GM19467 (cell line): Measurements from ENCODE around the gene RAD51B.

Experiments used
- ATAC-seq: cut with Tn5 transposase; IDR thresholded peaks from one replicate; pipeline ENCODE4 v1.9.1; 2021; ENCODE audit warnings: mild to moderate bottlenecking, moderate library complexity; ENCODE audit not compliant: unreplicated experiment

The RAD51B gene

GRCh38 chr14:68632054-68632895 lies 812.7 kb downstream of the RAD51B start:
- ATAC-seq = no peak

DNA sequence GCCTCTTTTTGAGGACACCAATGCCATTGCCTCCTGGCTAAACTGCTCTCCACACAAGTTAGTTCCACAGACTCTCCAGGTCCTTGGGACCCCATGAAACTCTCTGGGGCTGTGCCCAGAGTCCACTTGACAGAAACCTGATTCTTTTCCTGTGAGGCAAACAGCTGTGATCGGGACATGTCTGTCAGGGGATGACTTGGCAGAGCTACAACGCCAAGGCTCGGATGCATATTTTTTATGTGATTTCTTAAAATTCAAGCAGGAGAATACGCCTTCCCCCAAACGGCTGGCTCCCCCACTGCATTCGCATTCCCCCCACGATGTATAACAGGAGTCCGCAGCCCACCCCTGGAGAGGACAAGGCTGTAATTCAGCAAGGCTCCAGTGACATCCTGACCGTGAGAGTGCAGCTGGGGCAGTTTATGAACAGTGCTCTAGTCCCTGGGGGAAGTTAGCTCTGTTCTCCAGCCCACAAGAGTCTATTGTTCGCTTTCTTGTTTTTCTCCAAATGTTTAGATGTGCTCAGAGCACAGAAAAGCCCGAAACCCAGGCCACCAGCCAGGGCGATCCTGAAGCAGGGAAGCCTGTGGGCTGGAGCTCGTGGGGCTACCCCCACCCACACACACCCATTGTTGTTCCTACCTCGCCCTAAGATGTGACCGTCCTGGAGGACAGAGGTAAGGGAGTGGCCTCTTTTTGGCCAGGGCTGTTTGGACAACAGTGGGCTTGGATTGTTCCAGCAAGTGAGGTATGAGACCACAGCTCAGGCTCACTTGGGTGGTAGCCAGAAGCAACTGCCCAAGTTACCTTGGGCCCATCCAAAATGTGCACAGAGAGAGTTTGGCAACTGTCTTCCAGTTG lies 813.8 kb downstream of the RAD51B start:
- no peak for ATAC-seq

GRCh38 chr14:68634332-68634731 lies 814.8 kb downstream of the RAD51B start:
- no peak for ATAC-seq

DNA sequence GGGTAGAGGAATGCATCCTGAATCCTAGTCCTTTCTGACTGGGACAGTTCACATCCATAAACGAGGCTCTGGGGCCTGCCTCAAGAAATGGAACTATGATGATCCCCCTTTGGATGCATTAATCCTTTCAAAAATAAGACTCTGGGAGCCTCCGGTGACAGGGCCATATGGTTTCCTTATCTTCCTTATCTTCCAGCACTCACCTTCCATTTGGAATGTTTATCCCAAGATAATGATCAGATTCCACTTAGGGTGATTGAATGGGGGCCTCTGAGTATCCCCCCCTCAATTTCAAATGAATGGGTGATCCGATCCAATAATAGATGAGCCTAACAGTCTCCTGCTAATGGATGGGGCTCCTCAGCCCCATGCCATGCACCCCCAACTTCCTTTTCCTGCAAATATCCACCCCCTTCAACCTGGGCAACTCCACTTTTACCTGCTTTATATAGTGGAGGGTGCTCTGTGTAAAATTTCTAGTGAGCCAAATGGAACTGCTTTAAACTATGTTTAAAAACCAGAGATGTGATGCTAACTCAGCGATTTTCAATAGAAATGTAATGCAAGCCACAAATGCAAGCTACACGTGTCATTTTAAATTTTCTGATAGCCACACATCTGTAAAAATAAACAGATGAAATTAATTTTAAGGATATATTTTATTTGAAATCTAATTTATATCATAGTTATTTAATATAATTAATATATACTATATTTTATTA lies 815.5 kb downstream of the RAD51B start:
- ATAC-seq = no peak

- no peak for ATAC-seq
These were observed 817.0 kb downstream of the RAD51B start for GRCh38 chr14:68636597-68636996.

- no peak for ATAC-seq
These were observed 817.8 kb downstream of the RAD51B start for GRCh38 chr14:68637106-68638021.

- ATAC-seq = no peak
These were observed 818.8 kb downstream of the RAD51B start for GRCh38 chr14:68638141-68638999.

DNA sequence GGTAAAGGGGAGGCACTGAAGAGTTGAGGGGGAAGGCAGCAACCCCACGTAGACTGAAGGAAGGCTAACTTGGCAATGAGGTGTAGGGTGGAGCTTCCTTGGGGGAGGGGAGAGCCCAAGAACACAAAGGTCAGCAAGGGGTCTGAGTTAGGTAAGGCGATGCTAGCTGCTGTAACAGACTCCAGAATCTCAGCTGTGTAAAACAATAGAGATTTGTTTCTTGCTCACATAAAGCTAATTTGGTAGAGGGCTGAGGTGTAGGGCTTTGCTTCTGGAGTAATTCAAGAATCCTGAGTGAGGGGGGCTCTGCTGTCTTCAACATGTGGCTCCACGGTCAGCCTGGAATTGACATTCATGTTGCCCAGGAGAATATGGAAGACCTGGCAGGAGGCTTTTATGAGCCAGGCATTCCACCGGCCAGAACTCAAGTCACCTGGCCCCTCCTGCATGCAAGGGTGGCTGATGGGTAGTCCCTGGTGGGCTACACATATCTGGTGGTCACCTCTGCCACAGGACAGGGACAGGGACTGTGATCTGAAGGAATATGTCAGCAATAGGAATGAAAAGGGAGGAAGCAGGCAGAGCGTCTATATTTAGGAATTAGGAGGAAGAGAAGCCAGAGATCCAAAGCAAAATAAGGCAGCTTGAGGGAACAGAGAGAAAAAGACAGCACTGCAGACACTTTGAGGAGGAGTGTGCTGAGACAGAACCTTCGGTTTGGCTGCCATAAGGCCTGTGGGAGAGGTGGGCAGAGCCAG lies 819.6 kb downstream of the RAD51B start:
- no peak for ATAC-seq

GRCh38 chr14:68639758-68640574 lies 820.4 kb downstream of the RAD51B start:
- no peak for ATAC-seq

DNA sequence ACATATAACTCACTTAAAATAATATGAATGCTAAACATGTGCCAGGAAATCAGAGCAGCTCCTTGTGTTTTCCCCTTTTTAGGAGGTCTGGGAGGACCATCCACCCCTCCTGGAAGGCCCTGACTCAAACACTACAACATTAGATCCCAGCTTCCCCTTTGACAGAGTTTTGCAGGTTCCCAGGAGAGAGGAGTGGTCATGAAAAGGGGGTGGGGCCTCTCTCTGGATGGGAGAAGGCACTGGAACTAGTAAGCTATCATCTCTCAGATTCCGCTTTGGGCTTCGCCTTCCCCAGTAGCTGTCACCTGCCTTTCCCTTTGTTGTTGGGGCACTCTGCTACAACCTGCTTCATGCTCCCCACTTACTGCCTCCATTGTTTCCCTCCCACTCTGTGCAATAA lies 824.1 kb downstream of the RAD51B start:
- no peak for ATAC-seq

DNA sequence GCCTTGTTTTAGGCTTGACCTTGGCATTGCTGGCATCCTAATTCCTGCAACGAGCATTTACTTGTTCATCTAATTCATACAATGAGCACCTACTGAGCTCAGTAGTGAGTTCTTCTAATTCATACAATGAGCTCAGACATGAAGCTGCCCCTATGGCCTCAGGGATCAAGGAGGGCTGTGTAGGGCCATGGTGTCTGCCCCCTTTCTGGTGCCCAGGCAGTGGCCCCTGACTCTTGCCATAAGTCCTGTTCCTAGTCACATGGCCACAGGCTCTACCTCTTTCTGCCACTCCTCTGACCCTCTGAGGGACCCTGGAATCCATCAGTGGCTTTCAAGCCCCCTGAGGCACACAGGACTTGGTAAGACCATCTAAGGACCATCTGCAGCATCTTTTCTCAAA lies 824.5 kb downstream of the RAD51B start:
- ATAC-seq = no peak

DNA sequence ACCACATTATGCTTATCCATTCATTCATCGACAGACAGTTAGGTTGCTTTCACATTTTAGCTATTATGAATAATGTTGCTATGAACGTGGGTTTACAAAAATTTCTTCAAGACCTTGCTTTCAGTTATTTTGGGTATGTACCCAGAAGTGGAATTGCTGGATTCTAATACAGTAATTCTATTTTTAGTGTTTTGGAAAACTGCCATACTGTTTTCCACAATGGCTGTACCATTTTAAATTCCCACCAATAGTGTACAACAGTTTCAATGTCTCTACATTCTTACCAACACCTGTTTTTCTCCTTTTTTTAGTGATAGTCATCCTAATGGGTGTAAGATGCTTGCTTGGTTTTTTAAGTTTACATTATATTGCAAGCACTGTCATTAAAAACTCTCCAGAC lies 825.8 kb downstream of the RAD51B start:
- ATAC-seq = no peak

DNA sequence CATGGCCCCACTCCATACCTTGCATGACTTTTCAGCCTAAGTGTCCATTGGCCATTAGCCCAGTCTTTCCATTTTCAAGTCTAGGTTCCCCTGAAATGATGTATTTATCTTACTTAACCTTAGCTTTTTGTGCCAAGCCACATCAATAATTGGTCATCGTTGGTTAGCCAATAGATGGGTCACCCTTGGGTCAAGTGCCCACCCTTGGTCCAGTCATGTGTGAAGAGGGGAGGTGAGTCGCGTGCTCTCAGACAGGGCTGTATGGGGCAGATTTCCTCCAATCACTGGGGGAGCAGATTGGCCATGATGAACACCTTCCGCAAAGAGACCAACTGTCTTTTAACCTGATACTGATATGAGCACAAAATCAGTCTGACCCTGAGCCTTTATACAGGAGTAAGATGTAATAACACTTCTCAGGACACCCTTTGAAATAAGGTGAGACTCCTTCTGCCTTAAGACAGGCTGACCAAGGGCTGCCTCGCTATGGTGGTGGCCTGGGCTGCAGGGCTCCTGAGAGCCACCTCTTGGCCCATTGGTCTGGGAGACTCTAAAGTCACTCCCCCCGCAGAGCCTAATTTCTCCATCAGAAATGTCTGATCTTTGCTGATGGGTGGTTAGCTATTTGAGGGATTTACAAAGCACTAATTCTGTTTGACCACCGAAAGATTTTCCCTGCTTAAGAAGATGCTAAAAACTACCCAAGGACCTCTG lies 830.1 kb downstream of the RAD51B start:
- no peak for ATAC-seq

- no peak for ATAC-seq
These were observed 830.9 kb downstream of the RAD51B start for GRCh38 chr14:68650404-68650994.

DNA sequence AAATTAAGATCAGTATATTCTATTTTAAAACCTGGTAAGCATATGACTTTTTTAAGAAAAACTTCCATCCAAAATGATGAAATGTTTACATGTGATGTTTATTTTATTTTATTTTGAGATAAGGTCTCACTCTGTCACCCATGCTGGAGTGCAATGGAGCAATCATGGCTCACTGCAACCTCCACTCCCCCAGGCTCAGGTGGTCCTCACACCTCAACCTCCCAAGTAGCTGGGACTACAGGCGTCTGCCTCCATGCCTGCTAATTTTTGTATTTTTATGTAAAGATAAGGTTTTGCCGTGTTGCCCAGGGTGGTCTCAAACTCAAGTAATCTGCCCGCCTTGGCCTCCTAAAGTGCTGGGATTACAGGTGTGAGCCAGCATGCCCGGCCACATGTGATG lies 831.5 kb downstream of the RAD51B start:
- no peak for ATAC-seq

GRCh38 chr14:68651652-68652432 lies 832.3 kb downstream of the RAD51B start:
- ATAC-seq = no peak
